ENCODE measurements around the gene SLC25A12. TPM values are rescaled to one million over a fixed set of nuclear protein-coding genes. Genes with fewer than 3 reads are reported as not detected.

SLC25A12 gene
- total and polyA plus RNA-seq, 10 of the 15 experiments (the other 5 are each of a cell fraction or from before 2014, with no cell fraction given) = 20.9 to 50.0 (median 33.0) TPM

DNA sequence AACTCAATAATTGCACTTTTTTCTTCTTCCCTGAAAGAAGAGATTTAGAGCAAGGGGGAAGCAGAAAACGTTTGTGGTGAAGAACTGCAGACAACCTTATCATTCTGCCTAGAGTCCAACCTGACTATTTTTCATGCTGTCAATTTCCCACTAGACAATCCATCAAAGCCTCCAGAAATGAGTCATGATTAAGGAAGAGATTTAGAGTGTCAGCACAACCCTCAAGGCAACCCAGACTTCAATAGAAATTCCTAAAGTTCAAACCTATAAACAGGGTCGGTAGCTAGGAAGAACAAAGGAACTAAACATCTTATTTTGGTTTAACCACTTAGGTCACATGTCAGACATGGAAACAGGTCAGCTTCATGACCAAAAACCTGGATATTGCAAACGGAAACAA, 86.9 kb downstream of the SLC25A12 start (continued):
- TF ChIP-seq SREBF2 (IDR thresholded peaks at IDR 0.05; ENCODE audit: low read length) = no peak
- TF ChIP-seq, protein P1, sequence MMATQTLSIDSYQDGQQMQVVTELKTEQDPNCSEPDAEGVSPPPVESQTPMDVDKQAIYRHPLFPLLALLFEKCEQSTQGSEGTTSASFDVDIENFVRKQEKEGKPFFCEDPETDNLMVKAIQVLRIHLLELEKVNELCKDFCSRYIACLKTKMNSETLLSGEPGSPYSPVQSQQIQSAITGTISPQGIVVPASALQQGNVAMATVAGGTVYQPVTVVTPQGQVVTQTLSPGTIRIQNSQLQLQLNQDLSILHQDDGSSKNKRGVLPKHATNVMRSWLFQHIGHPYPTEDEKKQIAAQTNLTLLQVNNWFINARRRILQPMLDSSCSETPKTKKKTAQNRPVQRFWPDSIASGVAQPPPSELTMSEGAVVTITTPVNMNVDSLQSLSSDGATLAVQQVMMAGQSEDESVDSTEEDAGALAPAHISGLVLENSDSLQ (IDR thresholded peaks at IDR 0.05) = no peak
- no peak for TF ChIP-seq ZNF622 (IDR thresholded peaks at IDR 0.05)
- TF ChIP-seq YBX1 (IDR thresholded peaks at IDR 0.05) = no peak
- no peak for TF ChIP-seq KLF5 (IDR thresholded peaks at IDR 0.05; ENCODE audit: partially characterized antibody)
- no peak for TF ChIP-seq CREB1 (IDR thresholded peaks at IDR 0.05; ENCODE audit: low read depth)

DNA sequence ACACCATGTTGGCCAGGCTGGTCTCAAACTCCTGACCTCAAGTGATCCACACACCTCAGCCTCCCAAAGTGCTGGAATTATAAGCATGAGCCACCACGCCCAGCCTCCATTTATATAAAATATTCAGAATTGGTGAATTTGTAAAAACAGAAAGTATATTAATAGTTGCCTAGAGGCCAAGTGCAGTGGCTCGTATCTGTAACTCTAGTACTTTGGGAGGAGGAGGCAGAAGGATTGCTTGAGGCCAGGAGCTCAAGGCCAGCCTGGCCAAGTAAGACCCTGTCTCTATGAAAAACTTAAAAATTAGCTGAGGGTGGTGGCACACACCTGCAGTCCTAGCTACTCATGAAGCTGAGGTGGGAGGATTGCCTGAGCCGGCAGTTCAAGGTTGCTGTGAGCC, 89.6 kb downstream of the SLC25A12 start:
- Histone ChIP-seq H3K4me3 (no peak overlapping the region), H3K4me1 (ENCODE audit: control insufficient read depth, insufficient read depth, low read length) (no peaks in the 10 kb centered on the region), H3K27me3 (replicated peaks in 1 of 2; ENCODE audit: control insufficient read depth in 2 of 2, insufficient read depth in 2 of 2, low read length in 1 of 2) (no peaks in the 10 kb centered on the region), H3K27ac (ENCODE audit: control insufficient read depth, insufficient read depth) (no peak overlapping the region), H3K9me3 (replicated peaks; ENCODE audit: control insufficient read depth, insufficient read depth, low read length) (no peaks in the 10 kb centered on the region), H4K20me1 (ENCODE audit: control insufficient read depth, insufficient read depth) (no peaks in the 10 kb centered on the region), H3K79me2 (ENCODE audit: control insufficient read depth, insufficient read depth, low read length) (no peaks in the 10 kb centered on the region), H3K9ac (ENCODE audit: control insufficient read depth, insufficient read depth, low read length) (no peak overlapping the region), H3K4me2 (ENCODE audit: control insufficient read depth, insufficient read depth) (no peak overlapping the region), H2AFZ (ENCODE audit: control insufficient read depth, low read depth, low read length) (no peak overlapping the region), H3K36me3 (ENCODE audit: control insufficient read depth in 2 of 2, insufficient read depth in 2 of 2, low read length in 1 of 2) (peaks cover 2 to 4% of the 10 kb centered on the region in 2 experiments; a peak in 3 of 4 replicates)
- ChIA-PET SMC1A (ENCODE audit: uncharacterized antibody, unreplicated experiment) (interaction anchor here (1.2 kb wide), 1 partner anchor 88 kb away, joined by 3 read pairs; no protein-coding TSS in a partner anchor), POLR2A (no interaction called here), CTCF (interaction anchor here (0.6 to 1.0 kb wide), 2 partner anchors 144 to 302 kb away, joined by 3 to 4 read pairs; no protein-coding TSS in a partner anchor), RAD21 (ENCODE audit: unreplicated experiment) (interaction anchor here (0.6 to 0.7 kb wide), 2 partner anchors 75 to 244 kb away, joined by 3 to 4 read pairs; no protein-coding TSS in a partner anchor)
- 100% methylated on average over 3 of the region's 3 CpGs for WGBS (ENCODE audit: insufficient coverage, insufficient replicate concordance, low lambda C conversion rate, missing lambda C conversion rate)
- in situ Hi-C loops (cut with MboI) = loop anchor here (25.0 kb wide), 1 partner anchor 308 kb away; the partner anchor contains the start of gene DLX2
- ATAC-seq (no peak), DNase-seq (ENCODE audit: low read depth, low spot score) (no peak), FAIRE-seq (no peak)
- intact Hi-C loops (cut with micrococcal nuclease; ENCODE audit: unreplicated experiment) = no loop called here
- BruUV-seq (replicated peaks) = no TSS peak
- TF ChIP-seq SIX5 (IDR thresholded peaks at IDR 0.05; ENCODE audit: low read depth, low read length, severe bottlenecking) (no peak), RELA (IDR thresholded peaks at IDR 0.05; ENCODE audit: borderline replicate concordance, partially characterized antibody) (no peak), NR2C1 (IDR thresholded peaks at IDR 0.05) (no peak), TCF7 (IDR thresholded peaks at IDR 0.05; ENCODE audit: borderline replicate concordance) (no peak), MTA2 (IDR thresholded peaks at IDR 0.05; ENCODE audit: low read depth) (no peak), SPI1 (IDR thresholded peaks at IDR 0.05; ENCODE audit: borderline replicate concordance, insufficient read depth, low read depth, low read length) (no peak), ZNF24 (IDR thresholded peaks at IDR 0.05) (no peak), WRNIP1 (IDR thresholded peaks at IDR 0.05; ENCODE audit: borderline replicate concordance, low read depth, low read length) (no peak)
- TF ChIP-seq, protein P2, sequence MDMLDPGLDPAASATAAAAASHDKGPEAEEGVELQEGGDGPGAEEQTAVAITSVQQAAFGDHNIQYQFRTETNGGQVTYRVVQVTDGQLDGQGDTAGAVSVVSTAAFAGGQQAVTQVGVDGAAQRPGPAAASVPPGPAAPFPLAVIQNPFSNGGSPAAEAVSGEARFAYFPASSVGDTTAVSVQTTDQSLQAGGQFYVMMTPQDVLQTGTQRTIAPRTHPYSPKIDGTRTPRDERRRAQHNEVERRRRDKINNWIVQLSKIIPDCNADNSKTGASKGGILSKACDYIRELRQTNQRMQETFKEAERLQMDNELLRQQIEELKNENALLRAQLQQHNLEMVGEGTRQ (IDR thresholded peaks at IDR 0.05; ENCODE audit: borderline replicate concordance, low read depth, low read length) = no peak
- TF ChIP-seq, protein P3, sequence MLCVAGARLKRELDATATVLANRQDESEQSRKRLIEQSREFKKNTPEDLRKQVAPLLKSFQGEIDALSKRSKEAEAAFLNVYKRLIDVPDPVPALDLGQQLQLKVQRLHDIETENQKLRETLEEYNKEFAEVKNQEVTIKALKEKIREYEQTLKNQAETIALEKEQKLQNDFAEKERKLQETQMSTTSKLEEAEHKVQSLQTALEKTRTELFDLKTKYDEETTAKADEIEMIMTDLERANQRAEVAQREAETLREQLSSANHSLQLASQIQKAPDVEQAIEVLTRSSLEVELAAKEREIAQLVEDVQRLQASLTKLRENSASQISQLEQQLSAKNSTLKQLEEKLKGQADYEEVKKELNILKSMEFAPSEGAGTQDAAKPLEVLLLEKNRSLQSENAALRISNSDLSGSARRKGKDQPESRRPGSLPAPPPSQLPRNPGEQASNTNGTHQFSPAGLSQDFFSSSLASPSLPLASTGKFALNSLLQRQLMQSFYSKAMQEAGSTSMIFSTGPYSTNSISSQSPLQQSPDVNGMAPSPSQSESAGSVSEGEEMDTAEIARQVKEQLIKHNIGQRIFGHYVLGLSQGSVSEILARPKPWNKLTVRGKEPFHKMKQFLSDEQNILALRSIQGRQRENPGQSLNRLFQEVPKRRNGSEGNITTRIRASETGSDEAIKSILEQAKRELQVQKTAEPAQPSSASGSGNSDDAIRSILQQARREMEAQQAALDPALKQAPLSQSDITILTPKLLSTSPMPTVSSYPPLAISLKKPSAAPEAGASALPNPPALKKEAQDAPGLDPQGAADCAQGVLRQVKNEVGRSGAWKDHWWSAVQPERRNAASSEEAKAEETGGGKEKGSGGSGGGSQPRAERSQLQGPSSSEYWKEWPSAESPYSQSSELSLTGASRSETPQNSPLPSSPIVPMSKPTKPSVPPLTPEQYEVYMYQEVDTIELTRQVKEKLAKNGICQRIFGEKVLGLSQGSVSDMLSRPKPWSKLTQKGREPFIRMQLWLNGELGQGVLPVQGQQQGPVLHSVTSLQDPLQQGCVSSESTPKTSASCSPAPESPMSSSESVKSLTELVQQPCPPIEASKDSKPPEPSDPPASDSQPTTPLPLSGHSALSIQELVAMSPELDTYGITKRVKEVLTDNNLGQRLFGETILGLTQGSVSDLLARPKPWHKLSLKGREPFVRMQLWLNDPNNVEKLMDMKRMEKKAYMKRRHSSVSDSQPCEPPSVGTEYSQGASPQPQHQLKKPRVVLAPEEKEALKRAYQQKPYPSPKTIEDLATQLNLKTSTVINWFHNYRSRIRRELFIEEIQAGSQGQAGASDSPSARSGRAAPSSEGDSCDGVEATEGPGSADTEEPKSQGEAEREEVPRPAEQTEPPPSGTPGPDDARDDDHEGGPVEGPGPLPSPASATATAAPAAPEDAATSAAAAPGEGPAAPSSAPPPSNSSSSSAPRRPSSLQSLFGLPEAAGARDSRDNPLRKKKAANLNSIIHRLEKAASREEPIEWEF (IDR thresholded peaks at IDR 0.05; ENCODE audit: insufficient replicate concordance, low read depth, low read length) = no peak
